ENCODE data around the gene ISCA2. TPM values are rescaled to one million over a fixed set of nuclear protein-coding genes. Genes with fewer than 3 reads are reported as not detected.

ISCA2 gene
- total RNA-seq, 3 donors from 2014 or later (not counting 1 experiment from before 2014, with no cell fraction given) = 12.0 to 18.2 (median 15.3) TPM

DNA sequence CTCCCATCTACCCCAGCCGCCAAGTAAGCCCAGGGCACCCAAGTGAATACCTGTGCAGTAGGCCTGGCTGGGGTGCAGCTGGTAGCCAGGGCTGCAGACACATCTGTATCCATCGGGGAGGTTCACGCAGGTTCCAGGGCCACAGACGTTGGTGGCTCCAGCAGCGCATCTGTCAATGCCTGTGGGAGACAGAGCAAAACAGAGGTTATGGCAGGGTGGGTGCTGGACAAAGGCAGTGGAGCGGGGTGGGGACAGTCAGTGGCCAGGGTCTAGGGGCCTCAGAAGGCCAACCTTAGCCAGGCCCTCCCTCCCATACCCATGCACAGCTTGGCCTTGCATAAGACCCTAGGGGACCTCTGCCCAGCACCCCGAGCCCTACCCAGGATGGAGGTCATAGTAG, 29.2 kb downstream of the ISCA2 start:
- Mint-ChIP-seq H3K27ac (no peak overlapping the region), H3K4me1 (peaks cover 0 to 8% of the 10 kb centered on the region in 2 donors), H3K36me3 (no peaks in the 10 kb centered on the region), H3K4me3 (no peak overlapping the region), H3K27me3 (ENCODE audit: low read depth in 2 of 2) (peaks cover 6 to 22% of the 10 kb centered on the region in 2 donors), H3K9me3 (no peaks in the 10 kb centered on the region)
- WGBS (ENCODE audit: insufficient coverage) = 90% methylated on average over 7 of the region's 7 CpGs
- DNase-seq (no peak), ATAC-seq (no peak)
- no peak overlapping the region for H3K27ac ChIP-seq (ENCODE audit: low read length)
- no peak overlapping the region for H3K4me3 ChIP-seq (ENCODE audit: low read length)
- H3K9me3 ChIP-seq (ENCODE audit: control insufficient read depth, insufficient read depth, low read length) = no peaks in the 10 kb centered on the region
- TF ChIP-seq, protein P1, sequence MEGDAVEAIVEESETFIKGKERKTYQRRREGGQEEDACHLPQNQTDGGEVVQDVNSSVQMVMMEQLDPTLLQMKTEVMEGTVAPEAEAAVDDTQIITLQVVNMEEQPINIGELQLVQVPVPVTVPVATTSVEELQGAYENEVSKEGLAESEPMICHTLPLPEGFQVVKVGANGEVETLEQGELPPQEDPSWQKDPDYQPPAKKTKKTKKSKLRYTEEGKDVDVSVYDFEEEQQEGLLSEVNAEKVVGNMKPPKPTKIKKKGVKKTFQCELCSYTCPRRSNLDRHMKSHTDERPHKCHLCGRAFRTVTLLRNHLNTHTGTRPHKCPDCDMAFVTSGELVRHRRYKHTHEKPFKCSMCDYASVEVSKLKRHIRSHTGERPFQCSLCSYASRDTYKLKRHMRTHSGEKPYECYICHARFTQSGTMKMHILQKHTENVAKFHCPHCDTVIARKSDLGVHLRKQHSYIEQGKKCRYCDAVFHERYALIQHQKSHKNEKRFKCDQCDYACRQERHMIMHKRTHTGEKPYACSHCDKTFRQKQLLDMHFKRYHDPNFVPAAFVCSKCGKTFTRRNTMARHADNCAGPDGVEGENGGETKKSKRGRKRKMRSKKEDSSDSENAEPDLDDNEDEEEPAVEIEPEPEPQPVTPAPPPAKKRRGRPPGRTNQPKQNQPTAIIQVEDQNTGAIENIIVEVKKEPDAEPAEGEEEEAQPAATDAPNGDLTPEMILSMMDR (IDR thresholded peaks at IDR 0.05) = no peak
- intact Hi-C loops (cut with micrococcal nuclease) = no loop called here
- no peaks in the 10 kb centered on the region for H3K36me3 ChIP-seq (ENCODE audit: control insufficient read depth, insufficient read depth, low read length)
- H3K27me3 ChIP-seq (ENCODE audit: control insufficient read depth, insufficient read depth, low read length) = no peaks in the 10 kb centered on the region
- H3K4me1 ChIP-seq (ENCODE audit: control insufficient read depth, insufficient read depth, low read length) = no peaks in the 10 kb centered on the region

DNA sequence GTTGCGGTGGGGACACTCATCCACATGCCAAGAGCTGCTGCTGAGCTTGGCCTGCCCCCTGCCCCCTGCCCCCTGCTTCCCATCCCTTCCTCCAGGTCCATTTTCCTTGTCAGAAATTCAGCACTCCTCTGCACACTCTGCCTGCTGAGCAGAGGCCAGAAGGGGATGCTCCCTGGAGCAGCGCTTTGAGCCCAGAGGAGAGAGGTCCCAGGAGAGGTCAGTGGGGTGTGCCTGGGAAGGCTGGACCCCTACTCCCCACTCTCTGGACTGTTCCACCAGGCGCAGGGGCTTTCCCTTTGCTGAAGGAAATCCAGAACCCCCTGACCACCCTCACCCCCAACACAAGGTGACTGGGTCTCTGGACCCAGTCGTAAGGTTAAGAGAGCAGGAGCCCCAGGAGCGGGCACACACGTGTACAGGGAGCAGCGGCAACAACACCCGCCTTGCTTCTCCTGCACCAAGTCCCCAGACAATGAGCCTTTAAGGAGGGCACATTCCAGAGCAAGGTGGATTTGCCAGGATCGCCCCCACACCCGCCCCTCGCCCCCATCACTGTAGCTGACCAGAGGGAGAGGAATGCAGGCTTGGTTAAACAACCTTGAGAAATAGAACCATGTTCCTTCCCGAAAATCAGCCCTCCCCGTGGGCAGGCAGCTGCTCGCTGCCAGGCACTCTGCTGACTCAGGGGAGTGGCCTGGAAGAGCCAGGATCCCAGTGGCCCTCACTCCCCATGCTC, 30.7 kb downstream of the ISCA2 start:
- peaks cover 6 to 14% of the 10 kb centered on the region in 2 donors for H3K27me3 Mint-ChIP-seq (ENCODE audit: low read depth in 2 of 2)
- no peak overlapping the region for H3K4me3 Mint-ChIP-seq
- no peaks in the 10 kb centered on the region for H3K9me3 Mint-ChIP-seq
- 88% methylated on average over 13 of the region's 14 CpGs for WGBS (ENCODE audit: insufficient coverage)
- intact Hi-C loops (cut with micrococcal nuclease) = no loop called here
- peaks cover 0 to 8% of the 10 kb centered on the region in 2 donors for H3K4me1 Mint-ChIP-seq
- Histone ChIP-seq H3K27me3 (ENCODE audit: control insufficient read depth, insufficient read depth, low read length) (no peaks in the 10 kb centered on the region), H3K4me1 (ENCODE audit: control insufficient read depth, insufficient read depth, low read length) (no peaks in the 10 kb centered on the region), H3K9me3 (ENCODE audit: control insufficient read depth, insufficient read depth, low read length) (no peaks in the 10 kb centered on the region), H3K36me3 (ENCODE audit: control insufficient read depth, insufficient read depth, low read length) (no peaks in the 10 kb centered on the region), H3K4me3 (ENCODE audit: low read length) (no peak overlapping the region), H3K27ac (ENCODE audit: low read length) (no peak overlapping the region)
- no peaks in the 10 kb centered on the region for H3K36me3 Mint-ChIP-seq
- no peak overlapping the region for H3K27ac Mint-ChIP-seq
- DNase-seq = no peak
- no peak for ATAC-seq
- TF ChIP-seq, protein P1 (IDR thresholded peaks at IDR 0.05) = no peak

DNA sequence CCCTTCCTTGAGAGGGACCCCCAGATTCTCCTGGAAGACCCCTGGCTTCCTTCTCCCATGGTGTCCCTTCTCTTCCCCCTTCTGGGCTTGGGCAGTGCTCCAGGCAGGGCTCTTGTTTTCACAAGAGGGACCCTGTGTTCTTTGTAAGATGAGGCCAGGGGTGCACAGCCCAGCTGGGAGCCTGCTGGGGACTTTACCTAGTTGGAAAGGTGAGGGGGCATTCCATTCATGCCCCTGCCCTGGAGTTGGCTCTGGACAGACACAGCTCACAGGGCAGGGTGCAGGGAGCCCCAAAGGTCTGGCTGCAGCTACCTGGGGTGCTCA, 31.2 kb downstream of the ISCA2 start:
- Histone ChIP-seq H3K4me1 (ENCODE audit: control insufficient read depth, insufficient read depth, low read length) (no peaks in the 10 kb centered on the region), H3K27me3 (ENCODE audit: control insufficient read depth, insufficient read depth, low read length) (no peaks in the 10 kb centered on the region), H3K4me3 (ENCODE audit: low read length) (no peak overlapping the region), H3K27ac (ENCODE audit: low read length) (no peak overlapping the region), H3K36me3 (ENCODE audit: control insufficient read depth, insufficient read depth, low read length) (no peaks in the 10 kb centered on the region), H3K9me3 (ENCODE audit: control insufficient read depth, insufficient read depth, low read length) (no peaks in the 10 kb centered on the region)
- peaks cover 0 to 8% of the 10 kb centered on the region in 2 donors for H3K4me1 Mint-ChIP-seq
- intact Hi-C loops (cut with micrococcal nuclease) = no loop called here
- H3K4me3 Mint-ChIP-seq = no peak overlapping the region
- DNase-seq (no peak), ATAC-seq (no peak)
- no peaks in the 10 kb centered on the region for H3K9me3 Mint-ChIP-seq
- peaks cover 6 to 14% of the 10 kb centered on the region in 2 donors for H3K27me3 Mint-ChIP-seq (ENCODE audit: low read depth in 2 of 2)
- no peaks in the 10 kb centered on the region for H3K36me3 Mint-ChIP-seq
- TF ChIP-seq, protein P1 (IDR thresholded peaks at IDR 0.05) = no peak
- no peak overlapping the region for H3K27ac Mint-ChIP-seq

DNA sequence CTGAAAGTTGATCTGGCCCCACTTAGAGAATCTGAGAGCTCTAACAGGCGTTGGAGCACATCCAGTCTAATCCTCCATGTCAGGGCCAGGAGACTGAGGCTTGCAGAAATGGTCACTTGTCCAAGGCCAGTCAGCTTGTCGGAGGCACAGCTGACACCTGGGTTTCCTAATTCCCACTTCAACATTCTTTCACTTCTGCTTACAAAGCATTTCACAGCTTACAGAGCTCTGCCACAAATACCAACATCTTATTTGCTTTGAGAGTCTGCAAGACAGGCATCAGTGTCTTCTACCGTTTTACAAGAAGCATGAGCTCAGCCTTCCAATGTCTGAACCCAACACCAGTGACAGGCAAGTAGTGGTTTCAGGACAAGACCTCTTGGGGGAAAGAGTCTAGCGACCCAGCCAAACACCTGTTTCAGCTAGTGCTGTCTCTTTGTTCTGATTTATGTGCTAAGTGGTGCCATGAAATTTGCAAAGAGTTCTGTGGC, 31.8 kb downstream of the ISCA2 start:
- 18% methylated on average over 4 of the region's 4 CpGs for WGBS (ENCODE audit: insufficient coverage)

More for the DNA sequence above, 31.8 kb downstream of the ISCA2 start:
- Mint-ChIP-seq H3K4me3 (no peak overlapping the region), H3K27ac (no peak overlapping the region), H3K27me3 (ENCODE audit: low read depth in 2 of 2) (peaks cover 6 to 14% of the 10 kb centered on the region in 2 donors), H3K4me1 (peaks cover 0 to 8% of the 10 kb centered on the region in 2 donors), H3K9me3 (no peaks in the 10 kb centered on the region), H3K36me3 (no peaks in the 10 kb centered on the region)
- Histone ChIP-seq H3K27me3 (ENCODE audit: control insufficient read depth, insufficient read depth, low read length) (no peaks in the 10 kb centered on the region), H3K4me1 (ENCODE audit: control insufficient read depth, insufficient read depth, low read length) (no peaks in the 10 kb centered on the region), H3K9me3 (ENCODE audit: control insufficient read depth, insufficient read depth, low read length) (no peaks in the 10 kb centered on the region), H3K27ac (ENCODE audit: low read length) (no peak overlapping the region), H3K36me3 (ENCODE audit: control insufficient read depth, insufficient read depth, low read length) (no peaks in the 10 kb centered on the region), H3K4me3 (ENCODE audit: low read length) (no peak overlapping the region)
- intact Hi-C loops (cut with micrococcal nuclease) = no loop called here
- ATAC-seq (no peak), DNase-seq (no peak)
- TF ChIP-seq, protein P1 (IDR thresholded peaks at IDR 0.05) = no peak
